HUES64 (cell line): ENCODE measurements around the gene SVEP1.

ENCODE experiments used
- H3K27ac ChIP-seq: 2 replicates; pipeline ENCODE4 v1.7.0; 2013; ENCODE audit warnings: low read depth, low read length, inconsistent platforms
- H3K27me3 ChIP-seq: 2 replicates; pipeline ENCODE4 v1.6.1; 2013; ENCODE audit warnings: mild to moderate bottlenecking, low read length; ENCODE audit not compliant: insufficient read depth
- H3K36me3 ChIP-seq: 2 replicates; pipeline ENCODE4 v1.6.1; 2013; ENCODE audit warnings: mild to moderate bottlenecking, low read length; ENCODE audit not compliant: insufficient read depth
- H3K4me1 ChIP-seq: 2 replicates; pipeline ENCODE4 v1.6.1; 2013; ENCODE audit warnings: mild to moderate bottlenecking, low read length, moderate library complexity; ENCODE audit not compliant: insufficient read depth
- H3K4me3 ChIP-seq: 2 replicates; pipeline ENCODE4 v1.5.1; 2013; ENCODE audit warnings: mild to moderate bottlenecking, low read length, moderate library complexity
- H3K9ac ChIP-seq: 2 replicates; pipeline ENCODE4 v1.6.1; 2013; ENCODE audit warnings: mild to moderate bottlenecking, low read depth, low read length
- H3K9me3 ChIP-seq: 2 replicates; pipeline ENCODE4 v1.6.1; 2013; ENCODE audit warnings: low read depth, low read length; ENCODE audit not compliant: insufficient read depth
- WGBS: fragments of 150-250, 120-280 bp; methylation state at CpG from one replicate; pipeline ENCODE4 v1.1.7; 2013; ENCODE audit warnings: missing lambda C conversion rate; 5-methylcytosine and 5-hydroxymethylcytosine counted together

The SVEP1 gene

DNA sequence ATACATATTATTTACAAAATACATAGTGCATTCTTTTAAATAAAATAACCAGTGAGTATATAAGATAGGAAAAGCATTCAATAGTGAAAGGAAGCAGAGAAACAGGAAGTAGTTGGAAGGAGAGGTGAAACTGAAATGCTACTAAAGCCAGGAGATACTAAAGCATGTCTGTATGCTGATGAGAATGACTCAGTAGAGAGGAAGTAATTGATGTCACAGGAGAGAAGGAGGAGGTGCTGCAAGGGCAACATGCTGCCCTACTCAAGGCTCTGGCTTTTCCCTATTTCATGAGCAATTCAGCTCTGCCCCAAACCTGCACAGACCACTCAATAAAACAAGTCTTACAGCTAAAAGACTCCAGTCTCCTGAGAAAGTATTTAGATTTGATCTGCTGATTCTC, 133.4 kb downstream of the SVEP1 start:
- peaks cover 11% of the 10 kb centered on the region; the same call in 1 of the 2 replicates for H3K9me3 ChIP-seq
- H3K4me3 ChIP-seq, result no peak overlapping the region
- H3K9ac ChIP-seq, result no peak overlapping the region
- H3K27ac ChIP-seq, result no peak overlapping the region
- no peaks in the 10 kb centered on the region for H3K27me3 ChIP-seq
- H3K4me1 ChIP-seq, result no peaks in the 10 kb centered on the region
- no peaks in the 10 kb centered on the region; the same call in 1 of the 2 replicates for H3K36me3 ChIP-seq

DNA sequence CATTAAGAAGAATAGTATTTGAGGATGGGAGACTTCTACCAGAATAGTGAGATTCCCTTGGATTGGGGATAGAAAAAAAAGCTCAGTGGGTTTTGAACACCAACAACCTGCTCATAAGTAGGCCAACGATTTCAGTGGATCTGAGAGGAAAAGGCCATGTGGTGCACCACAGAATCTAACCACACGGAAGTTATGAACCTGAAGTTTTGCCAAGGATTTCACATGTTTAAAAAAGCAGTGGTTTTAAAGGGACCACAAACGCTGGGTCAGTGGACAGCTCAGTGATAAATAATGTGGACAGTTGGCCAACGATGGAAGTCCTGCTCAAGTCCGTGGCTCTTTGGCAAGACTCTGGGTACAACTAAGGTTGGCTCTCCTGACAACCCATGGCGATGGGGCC, 134.6 kb downstream of the SVEP1 start:
- no peaks in the 10 kb centered on the region; the same call in 1 of the 2 replicates for H3K36me3 ChIP-seq
- WGBS, result 94% methylated on average over 6 of the region's 6 CpGs
- H3K4me3 ChIP-seq, result no peak overlapping the region
- H3K27ac ChIP-seq, result no peak overlapping the region
- H3K4me1 ChIP-seq, result no peaks in the 10 kb centered on the region
- no peak overlapping the region for H3K9ac ChIP-seq
- H3K9me3 ChIP-seq, result peaks cover 11% of the 10 kb centered on the region; the same call in 1 of the 2 replicates
- no peaks in the 10 kb centered on the region for H3K27me3 ChIP-seq

DNA sequence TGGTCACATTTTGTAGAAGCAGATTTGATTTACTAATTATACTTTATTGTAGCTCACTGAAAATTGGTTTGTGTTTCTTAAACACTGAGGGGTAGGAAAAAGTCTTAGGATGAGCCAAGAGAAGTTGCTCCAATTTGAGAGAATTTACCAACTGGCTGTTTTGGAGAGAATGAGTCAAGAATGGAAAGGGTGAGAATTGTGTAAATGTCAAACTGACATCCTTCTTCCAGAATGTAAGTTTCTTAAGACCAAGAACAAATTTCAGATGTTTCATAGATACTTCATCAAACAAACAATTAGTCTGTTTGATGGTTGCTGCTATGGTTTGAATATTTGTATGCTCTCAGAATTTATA, 135.7 kb downstream of the SVEP1 start:
- no peaks in the 10 kb centered on the region for H3K27me3 ChIP-seq
- no peak overlapping the region for H3K9ac ChIP-seq

DNA sequence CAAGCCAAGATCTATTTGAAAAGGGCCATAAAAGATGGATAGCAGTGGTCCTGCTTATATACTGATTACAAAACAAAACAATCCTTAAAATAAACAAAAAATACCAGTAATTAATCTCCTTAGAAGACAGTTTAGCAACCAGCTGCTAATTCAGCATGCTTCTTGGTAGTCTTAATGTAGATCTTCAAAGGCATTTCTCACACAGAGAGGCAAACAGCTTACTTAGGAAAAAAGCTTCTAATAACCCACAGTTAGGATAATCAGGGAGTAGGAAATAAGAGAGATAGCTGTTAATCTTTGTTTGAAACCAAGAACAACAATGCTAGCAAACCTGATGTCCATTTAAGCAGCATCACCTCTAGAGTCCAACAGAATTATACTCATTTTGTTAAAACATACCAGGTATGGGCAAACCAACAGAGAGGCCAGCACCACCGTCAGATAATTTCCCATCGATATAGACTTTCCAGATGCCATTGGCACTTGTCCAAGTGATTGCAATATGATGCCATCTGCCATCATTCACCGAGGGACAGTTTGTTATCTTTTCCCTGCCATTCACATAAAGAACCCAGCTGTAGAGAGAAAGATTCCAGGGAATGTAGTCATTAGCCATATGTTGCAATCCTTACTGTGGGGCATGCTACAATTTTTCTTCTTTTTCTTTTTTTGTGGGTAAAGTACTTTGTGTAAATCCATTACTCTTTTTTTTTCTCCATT, 136.2 kb downstream of the SVEP1 start:
- 92% methylated on average over 3 of the region's 3 CpGs for WGBS
- H3K36me3 ChIP-seq, result no peaks in the 10 kb centered on the region; the same call in 1 of the 2 replicates
- H3K4me3 ChIP-seq, result no peak overlapping the region
- H3K27ac ChIP-seq, result no peak overlapping the region
- no peak overlapping the region for H3K9ac ChIP-seq
- H3K27me3 ChIP-seq, result no peaks in the 10 kb centered on the region
- no peaks in the 10 kb centered on the region for H3K4me1 ChIP-seq
- peaks cover 11% of the 10 kb centered on the region; the same call in 1 of the 2 replicates for H3K9me3 ChIP-seq

More for the DNA sequence above, 135.7 kb downstream of the SVEP1 start:
- H3K4me3 ChIP-seq, result no peak overlapping the region
- H3K36me3 ChIP-seq, result no peaks in the 10 kb centered on the region; the same call in 1 of the 2 replicates
- H3K4me1 ChIP-seq, result no peaks in the 10 kb centered on the region
- H3K27ac ChIP-seq, result no peak overlapping the region
- H3K9me3 ChIP-seq, result peaks cover 11% of the 10 kb centered on the region; the same call in 1 of the 2 replicates

DNA sequence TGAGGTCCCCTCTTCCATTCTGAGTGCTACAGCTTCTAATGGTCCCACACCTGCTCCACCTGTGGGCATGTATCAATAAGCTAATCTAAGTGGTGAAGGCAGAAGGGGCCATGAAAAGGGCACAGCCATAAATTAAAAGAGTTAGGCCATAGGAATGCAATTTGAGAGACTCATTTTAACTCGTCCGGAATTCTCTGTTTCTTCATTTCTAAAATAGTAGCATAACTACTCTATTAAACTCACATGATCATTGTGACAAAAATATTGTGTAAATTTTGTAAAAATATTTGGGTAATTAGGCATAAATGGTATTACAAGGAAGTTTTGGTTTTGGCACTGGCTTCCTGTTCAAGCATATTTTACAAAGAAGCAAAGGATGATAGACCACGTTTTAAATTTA, 138.7 kb downstream of the SVEP1 start:
- Histone ChIP-seq H3K27me3 (no peaks in the 10 kb centered on the region), H3K9me3 (peaks cover 2% of the 10 kb centered on the region; the same call in 1 of the 2 replicates), H3K27ac (no peak overlapping the region), H3K4me1 (no peaks in the 10 kb centered on the region), H3K36me3 (no peaks in the 10 kb centered on the region), H3K9ac (no peak overlapping the region), H3K4me3 (no peak overlapping the region)
- 100% methylated on average over 2 of the region's 3 CpGs for WGBS

DNA sequence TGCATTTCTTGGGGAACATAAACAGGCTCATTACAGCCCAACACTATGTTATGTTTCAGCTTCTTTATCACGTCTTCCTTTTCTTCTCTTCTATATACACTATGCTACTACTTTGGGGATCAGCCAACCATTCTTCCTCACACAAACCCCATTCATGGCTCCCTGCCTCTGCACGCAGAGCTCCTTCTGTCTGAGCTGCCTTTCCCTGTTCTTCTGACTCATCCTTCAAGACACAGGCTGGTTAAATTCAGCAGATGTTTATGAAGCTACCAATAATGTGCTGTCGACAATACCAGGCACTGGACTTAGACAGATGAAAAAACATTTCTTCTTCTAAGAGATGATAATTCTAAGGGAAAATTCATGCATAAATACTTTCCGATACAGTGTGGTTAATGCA, 139.4 kb downstream of the SVEP1 start:
- H3K4me1 ChIP-seq, result no peaks in the 10 kb centered on the region
- H3K9me3 ChIP-seq, result no peaks in the 10 kb centered on the region
- WGBS, result 84% methylated on average over 4 of the region's 4 CpGs
- no peak overlapping the region for H3K9ac ChIP-seq
- H3K27ac ChIP-seq, result no peak overlapping the region
- H3K4me3 ChIP-seq, result no peak overlapping the region
- H3K27me3 ChIP-seq, result no peaks in the 10 kb centered on the region
- no peaks in the 10 kb centered on the region for H3K36me3 ChIP-seq

DNA sequence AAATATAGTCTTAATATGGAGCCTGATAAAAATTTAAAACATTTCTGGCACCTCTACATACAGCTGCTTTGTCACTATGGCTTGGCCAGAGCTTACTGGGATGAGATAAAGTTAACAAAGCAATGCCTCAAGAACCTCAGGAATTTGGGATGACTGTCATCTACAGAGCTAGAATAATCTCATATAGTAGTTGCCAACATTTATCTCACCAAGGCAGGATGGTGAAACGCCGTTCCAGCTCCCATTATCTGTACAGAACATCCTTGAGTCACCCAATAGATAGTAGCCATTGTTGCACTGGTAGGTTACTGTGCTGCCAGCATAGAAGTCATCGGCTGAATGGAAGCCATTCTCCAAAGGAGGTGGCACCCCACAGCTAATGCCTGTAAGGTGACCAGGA, 147.3 kb downstream of the SVEP1 start:
- Histone ChIP-seq H3K4me3 (no peak overlapping the region), H3K27ac (no peak overlapping the region), H3K9ac (no peak overlapping the region), H3K36me3 (no peaks in the 10 kb centered on the region), H3K9me3 (no peaks in the 10 kb centered on the region), H3K4me1 (no peaks in the 10 kb centered on the region), H3K27me3 (no peaks in the 10 kb centered on the region)
- WGBS, result 89% methylated on average over 3 of the region's 3 CpGs

DNA sequence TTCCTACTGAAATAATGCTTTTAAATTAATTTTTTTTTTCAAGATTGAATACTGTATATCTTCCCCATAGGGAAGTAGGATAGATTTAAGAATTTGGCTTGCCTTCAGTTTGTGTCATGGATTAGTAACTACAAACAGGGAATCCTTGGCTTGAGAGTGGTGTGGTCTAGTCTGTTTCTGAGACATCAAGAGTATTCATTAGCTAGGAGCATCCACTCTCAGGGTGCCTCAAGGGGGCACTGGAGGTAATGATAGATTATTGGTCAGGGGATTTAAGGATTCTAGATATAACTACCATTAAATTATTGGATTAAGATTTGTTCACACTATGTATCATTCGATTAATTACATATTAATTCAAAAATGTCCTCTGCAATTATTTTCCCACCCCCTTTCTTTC, 150.1 kb downstream of the SVEP1 start:
- Histone ChIP-seq H3K9ac (no peak overlapping the region), H3K4me3 (no peak overlapping the region), H3K9me3 (no peaks in the 10 kb centered on the region), H3K4me1 (no peaks in the 10 kb centered on the region), H3K27me3 (no peaks in the 10 kb centered on the region), H3K36me3 (no peaks in the 10 kb centered on the region), H3K27ac (no peak overlapping the region)
- WGBS, result 91% methylated on average over 1 of the region's 1 CpG

DNA sequence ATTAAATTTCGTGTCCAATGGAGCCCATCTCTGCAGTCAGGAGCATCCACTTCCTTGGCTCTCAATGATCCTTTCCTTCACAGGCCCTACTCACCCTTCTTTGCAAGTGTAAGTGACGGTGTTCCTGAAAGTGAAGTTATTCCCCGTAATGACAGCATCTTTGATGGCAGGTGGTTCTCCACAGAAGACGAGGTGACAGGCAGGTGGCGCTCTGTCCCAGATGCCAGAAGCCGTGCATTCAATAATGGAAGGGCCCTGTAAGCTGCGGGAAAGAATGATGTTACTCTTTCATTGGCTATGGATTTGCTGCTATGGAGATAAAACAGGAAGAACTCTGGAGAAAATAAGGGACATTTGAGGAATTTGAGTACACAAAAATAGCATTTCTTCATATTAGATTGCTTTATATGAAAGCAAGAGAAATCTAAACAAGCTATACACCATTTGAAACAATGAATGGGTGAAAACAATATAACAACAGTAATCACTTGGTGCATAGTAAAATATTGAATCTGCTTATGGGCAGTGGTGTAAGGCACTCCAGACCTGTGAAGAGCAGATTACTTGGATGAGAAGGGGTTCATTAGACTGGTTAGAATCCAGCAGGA, 151.9 kb downstream of the SVEP1 start:
- H3K9ac ChIP-seq, result no peak overlapping the region
- H3K27ac ChIP-seq, result no peak overlapping the region
- WGBS, result 25% methylated on average over 7 of the region's 7 CpGs
- no peaks in the 10 kb centered on the region for H3K9me3 ChIP-seq
- no peaks in the 10 kb centered on the region for H3K4me1 ChIP-seq
- H3K4me3 ChIP-seq, result no peak overlapping the region
- H3K27me3 ChIP-seq, result no peaks in the 10 kb centered on the region
- H3K36me3 ChIP-seq, result no peaks in the 10 kb centered on the region

DNA sequence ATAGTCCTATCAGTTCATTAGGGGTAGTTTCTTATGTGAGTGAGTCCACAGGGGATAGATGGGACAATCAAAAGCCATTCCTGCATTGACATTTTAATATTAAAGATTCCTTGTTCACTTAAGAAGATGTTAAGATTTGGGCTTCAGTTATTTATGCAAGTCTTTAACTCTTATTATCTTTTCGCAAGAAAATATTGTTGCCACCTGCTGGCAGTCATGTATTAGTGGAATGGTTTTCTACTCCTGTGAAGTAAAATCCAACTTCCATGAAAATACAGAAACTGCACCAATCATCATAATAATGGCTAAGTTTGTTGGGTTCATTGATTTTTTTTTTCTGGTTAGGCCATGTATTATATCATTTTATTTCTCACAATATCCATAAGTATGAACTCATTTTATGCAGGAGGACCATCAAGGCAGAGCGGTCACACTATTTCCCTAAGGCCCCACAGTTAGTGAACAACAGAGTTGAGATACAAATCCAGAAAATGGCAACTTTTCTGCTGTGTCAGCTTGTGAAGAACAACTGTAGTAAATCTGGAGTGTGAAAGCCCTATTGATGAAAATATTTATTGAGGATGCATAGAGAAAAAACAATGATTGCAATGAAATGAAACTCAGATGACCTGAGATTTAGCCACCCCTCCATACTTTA, 153.4 kb downstream of the SVEP1 start:
- H3K9me3 ChIP-seq, result no peaks in the 10 kb centered on the region
- H3K4me1 ChIP-seq, result no peaks in the 10 kb centered on the region
- no peak overlapping the region for H3K9ac ChIP-seq
- no peak overlapping the region for H3K4me3 ChIP-seq
- H3K36me3 ChIP-seq, result no peaks in the 10 kb centered on the region
- no peaks in the 10 kb centered on the region for H3K27me3 ChIP-seq
- WGBS, result 80% methylated on average over 2 of the region's 2 CpGs
- H3K27ac ChIP-seq, result no peak overlapping the region

DNA sequence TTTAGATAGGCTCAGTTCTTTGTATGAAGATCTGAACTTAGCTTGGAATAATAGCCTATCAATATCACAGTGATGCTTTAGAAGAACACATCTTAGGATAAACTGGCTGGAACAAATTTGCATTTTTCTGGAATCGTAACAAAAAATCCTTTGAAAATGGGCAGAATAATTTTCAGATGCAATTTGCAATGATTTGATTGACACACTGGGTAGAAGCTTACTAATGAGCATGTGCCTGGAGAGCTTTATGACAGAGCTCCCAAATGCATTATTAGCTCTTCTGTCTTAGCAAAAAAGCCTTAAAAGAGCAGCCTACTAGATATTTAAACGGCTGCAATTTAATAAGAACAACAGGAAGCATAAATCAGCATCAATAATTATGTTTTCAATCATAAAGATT, 165.1 kb downstream of the SVEP1 start:
- Histone ChIP-seq H3K27ac (no peak overlapping the region), H3K4me3 (no peak overlapping the region), H3K9ac (no peak overlapping the region), H3K27me3 (no peaks in the 10 kb centered on the region), H3K4me1 (no peaks in the 10 kb centered on the region), H3K36me3 (no peaks in the 10 kb centered on the region), H3K9me3 (peaks cover 6% of the 10 kb centered on the region)
- 98% methylated on average over 2 of the region's 2 CpGs for WGBS
